ENCODE results near the gene FCHSD2. TPM values are rescaled to one million over a fixed set of nuclear protein-coding genes. Genes with fewer than 3 reads are reported as not detected.

The FCHSD2 gene
- total and polyA plus RNA-seq, 2 of the 13 experiments (the other 11 are each of a cell fraction or from before 2014, with no cell fraction given) = 20.5 to 24.8 TPM

- TF ChIP-seq, protein P1, sequence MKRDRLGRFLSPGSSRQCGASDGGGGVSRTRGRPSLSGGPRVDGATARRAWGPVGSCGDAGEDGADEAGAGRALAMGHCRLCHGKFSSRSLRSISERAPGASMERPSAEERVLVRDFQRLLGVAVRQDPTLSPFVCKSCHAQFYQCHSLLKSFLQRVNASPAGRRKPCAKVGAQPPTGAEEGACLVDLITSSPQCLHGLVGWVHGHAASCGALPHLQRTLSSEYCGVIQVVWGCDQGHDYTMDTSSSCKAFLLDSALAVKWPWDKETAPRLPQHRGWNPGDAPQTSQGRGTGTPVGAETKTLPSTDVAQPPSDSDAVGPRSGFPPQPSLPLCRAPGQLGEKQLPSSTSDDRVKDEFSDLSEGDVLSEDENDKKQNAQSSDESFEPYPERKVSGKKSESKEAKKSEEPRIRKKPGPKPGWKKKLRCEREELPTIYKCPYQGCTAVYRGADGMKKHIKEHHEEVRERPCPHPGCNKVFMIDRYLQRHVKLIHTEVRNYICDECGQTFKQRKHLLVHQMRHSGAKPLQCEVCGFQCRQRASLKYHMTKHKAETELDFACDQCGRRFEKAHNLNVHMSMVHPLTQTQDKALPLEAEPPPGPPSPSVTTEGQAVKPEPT (CRISPR knock-in tag; IDR thresholded peaks at IDR 0.05; ENCODE audit: low read depth) = no peak
- TF ChIP-seq ZNF205 (CRISPR knock-in tag; IDR thresholded peaks at IDR 0.05) = 0 out of 2 replicates have a peak, but pooled peaks have one; percentile 19
- TF ChIP-seq NFAT5 (CRISPR knock-in tag; IDR thresholded peaks at IDR 0.05) = no peak
- no peak for TF ChIP-seq ZNF484 (CRISPR knock-in tag; IDR thresholded peaks at IDR 0.05; ENCODE audit: borderline replicate concordance, low read depth)
- no peak for TF ChIP-seq CENPX (CRISPR knock-in tag; IDR thresholded peaks at IDR 0.05)
- TF ChIP-seq KDM5B (CRISPR knock-in tag; IDR thresholded peaks at IDR 0.05; ENCODE audit: borderline replicate concordance) = peak; percentile 72; the same call in 1 of the 2 replicates
- no peak for TF ChIP-seq GRHL1 (CRISPR knock-in tag; conservative IDR thresholded peaks at IDR 0.05)
- TF ChIP-seq, protein P2, sequence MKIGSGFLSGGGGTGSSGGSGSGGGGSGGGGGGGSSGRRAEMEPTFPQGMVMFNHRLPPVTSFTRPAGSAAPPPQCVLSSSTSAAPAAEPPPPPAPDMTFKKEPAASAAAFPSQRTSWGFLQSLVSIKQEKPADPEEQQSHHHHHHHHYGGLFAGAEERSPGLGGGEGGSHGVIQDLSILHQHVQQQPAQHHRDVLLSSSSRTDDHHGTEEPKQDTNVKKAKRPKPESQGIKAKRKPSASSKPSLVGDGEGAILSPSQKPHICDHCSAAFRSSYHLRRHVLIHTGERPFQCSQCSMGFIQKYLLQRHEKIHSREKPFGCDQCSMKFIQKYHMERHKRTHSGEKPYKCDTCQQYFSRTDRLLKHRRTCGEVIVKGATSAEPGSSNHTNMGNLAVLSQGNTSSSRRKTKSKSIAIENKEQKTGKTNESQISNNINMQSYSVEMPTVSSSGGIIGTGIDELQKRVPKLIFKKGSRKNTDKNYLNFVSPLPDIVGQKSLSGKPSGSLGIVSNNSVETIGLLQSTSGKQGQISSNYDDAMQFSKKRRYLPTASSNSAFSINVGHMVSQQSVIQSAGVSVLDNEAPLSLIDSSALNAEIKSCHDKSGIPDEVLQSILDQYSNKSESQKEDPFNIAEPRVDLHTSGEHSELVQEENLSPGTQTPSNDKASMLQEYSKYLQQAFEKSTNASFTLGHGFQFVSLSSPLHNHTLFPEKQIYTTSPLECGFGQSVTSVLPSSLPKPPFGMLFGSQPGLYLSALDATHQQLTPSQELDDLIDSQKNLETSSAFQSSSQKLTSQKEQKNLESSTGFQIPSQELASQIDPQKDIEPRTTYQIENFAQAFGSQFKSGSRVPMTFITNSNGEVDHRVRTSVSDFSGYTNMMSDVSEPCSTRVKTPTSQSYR (CRISPR knock-in tag; IDR thresholded peaks at IDR 0.05; ENCODE audit: borderline replicate concordance) = no peak
- TF ChIP-seq ZFP41 (CRISPR knock-in tag; IDR thresholded peaks at IDR 0.05; ENCODE audit: borderline replicate concordance) = no peak
- no peak for TF ChIP-seq HOMEZ (CRISPR knock-in tag; IDR thresholded peaks at IDR 0.05; ENCODE audit: low read depth)
- TF ChIP-seq NRL (CRISPR knock-in tag; IDR thresholded peaks at IDR 0.05; ENCODE audit: borderline replicate concordance) = no peak
Observed at GRCh38 chr11:72821920-72822799, 320.0 kb downstream of the FCHSD2 start (continued).
